ENCODE data around the gene HS6ST3.

Gene HS6ST3

DNA sequence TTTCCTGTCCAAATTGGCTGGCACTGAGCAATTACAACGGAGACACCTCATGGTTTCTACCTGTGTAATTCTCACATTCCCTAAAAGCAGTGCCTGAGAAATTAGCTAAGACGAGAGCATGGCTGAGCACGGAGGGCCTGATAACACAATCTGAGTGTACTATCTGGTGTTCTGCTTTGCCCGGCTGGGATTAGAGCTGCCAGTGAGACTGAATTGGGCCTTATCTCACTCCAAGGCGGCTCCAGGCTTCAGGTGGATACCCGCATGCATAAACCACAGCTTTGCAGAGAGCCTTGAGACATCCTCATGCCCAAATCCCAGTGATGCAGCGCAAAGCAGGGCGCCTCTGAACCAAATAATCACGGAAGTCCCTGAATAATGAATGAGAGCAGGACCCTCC lies 732.1 kb downstream of the HS6ST3 start:
- DNase-seq (ENCODE audit: extremely low read depth, low read depth): no peak
- H3K4me3 ChIP-seq (replicated peaks; ENCODE audit: low read depth, low read length): no peak overlapping the region
- no peak for TF ChIP-seq CTCF (IDR thresholded peaks at IDR 0.05; ENCODE audit: low read depth, low read length, missing control alignments)

- no peak for DNase-seq (ENCODE audit: extremely low read depth, low read depth)
- H3K4me3 ChIP-seq (replicated peaks; ENCODE audit: low read depth, low read length): no peak overlapping the region
- TF ChIP-seq CTCF (IDR thresholded peaks at IDR 0.05; ENCODE audit: low read depth, low read length, missing control alignments): no peak
Measured at GRCh38 chr13:96822895-96823294, 733.0 kb downstream of the HS6ST3 start.

GRCh38 chr13:96824140-96824539 lies 734.2 kb downstream of the HS6ST3 start:
- no peak for DNase-seq (ENCODE audit: extremely low read depth, low read depth)
- no peak for TF ChIP-seq CTCF (IDR thresholded peaks at IDR 0.05; ENCODE audit: low read depth, low read length, missing control alignments)
- no peak overlapping the region for H3K4me3 ChIP-seq (replicated peaks; ENCODE audit: low read depth, low read length)

- H3K4me3 ChIP-seq (replicated peaks; ENCODE audit: low read depth, low read length): no peak overlapping the region
- no peak for DNase-seq (ENCODE audit: extremely low read depth, low read depth)
- TF ChIP-seq CTCF (IDR thresholded peaks at IDR 0.05; ENCODE audit: low read depth, low read length, missing control alignments): no peak
Measured at GRCh38 chr13:96825653-96826052, 735.7 kb downstream of the HS6ST3 start.

- no peak for TF ChIP-seq CTCF (IDR thresholded peaks at IDR 0.05; ENCODE audit: low read depth, low read length, missing control alignments)
- DNase-seq (ENCODE audit: extremely low read depth, low read depth): no peak
- no peak overlapping the region for H3K4me3 ChIP-seq (replicated peaks; ENCODE audit: low read depth, low read length)
Measured at GRCh38 chr13:96834626-96835025, 744.7 kb downstream of the HS6ST3 start.

- TF ChIP-seq CTCF (IDR thresholded peaks at IDR 0.05; ENCODE audit: low read depth, low read length, missing control alignments): no peak
- no peak for DNase-seq (ENCODE audit: extremely low read depth, low read depth)
- H3K4me3 ChIP-seq (replicated peaks; ENCODE audit: low read depth, low read length): no peak overlapping the region
Measured at GRCh38 chr13:96835546-96835945, 745.6 kb downstream of the HS6ST3 start.

DNA sequence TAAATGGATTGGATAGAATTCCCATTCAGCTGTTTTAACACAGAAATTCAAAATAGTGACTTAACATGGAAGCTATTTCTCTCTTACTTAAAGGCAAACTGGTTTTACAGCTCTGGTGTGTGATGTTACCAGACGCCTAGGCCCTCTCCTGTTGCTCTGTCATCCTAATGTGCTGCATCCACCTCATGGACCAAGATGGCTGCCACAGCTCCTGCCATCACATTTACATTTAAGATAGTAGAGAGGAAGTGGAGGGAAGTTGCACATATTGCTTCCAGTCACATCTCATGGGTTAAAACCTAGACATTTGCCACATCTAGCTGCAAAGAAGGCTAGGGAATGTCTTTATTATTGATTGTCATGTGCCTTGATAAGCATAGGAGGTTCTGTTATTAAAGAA lies 746.8 kb downstream of the HS6ST3 start:
- no peak for TF ChIP-seq CTCF (IDR thresholded peaks at IDR 0.05; ENCODE audit: low read depth, low read length, missing control alignments)
- H3K4me3 ChIP-seq (replicated peaks; ENCODE audit: low read depth, low read length): no peak overlapping the region
- DNase-seq (ENCODE audit: extremely low read depth, low read depth): no peak
